ENCODE data around the gene DUSP1. TPM values are rescaled to one million over a fixed set of nuclear protein-coding genes. Genes with fewer than 3 reads are reported as not detected.
A peak's percentile ranks its signal among the peaks of the same experiment; 100 is the strongest.

DUSP1 gene
- total and polyA plus RNA-seq, 2 of the 13 experiments (the other 11 are each of a cell fraction or from before 2014, with no cell fraction given), result 27.1 to 55.5 TPM

DNA sequence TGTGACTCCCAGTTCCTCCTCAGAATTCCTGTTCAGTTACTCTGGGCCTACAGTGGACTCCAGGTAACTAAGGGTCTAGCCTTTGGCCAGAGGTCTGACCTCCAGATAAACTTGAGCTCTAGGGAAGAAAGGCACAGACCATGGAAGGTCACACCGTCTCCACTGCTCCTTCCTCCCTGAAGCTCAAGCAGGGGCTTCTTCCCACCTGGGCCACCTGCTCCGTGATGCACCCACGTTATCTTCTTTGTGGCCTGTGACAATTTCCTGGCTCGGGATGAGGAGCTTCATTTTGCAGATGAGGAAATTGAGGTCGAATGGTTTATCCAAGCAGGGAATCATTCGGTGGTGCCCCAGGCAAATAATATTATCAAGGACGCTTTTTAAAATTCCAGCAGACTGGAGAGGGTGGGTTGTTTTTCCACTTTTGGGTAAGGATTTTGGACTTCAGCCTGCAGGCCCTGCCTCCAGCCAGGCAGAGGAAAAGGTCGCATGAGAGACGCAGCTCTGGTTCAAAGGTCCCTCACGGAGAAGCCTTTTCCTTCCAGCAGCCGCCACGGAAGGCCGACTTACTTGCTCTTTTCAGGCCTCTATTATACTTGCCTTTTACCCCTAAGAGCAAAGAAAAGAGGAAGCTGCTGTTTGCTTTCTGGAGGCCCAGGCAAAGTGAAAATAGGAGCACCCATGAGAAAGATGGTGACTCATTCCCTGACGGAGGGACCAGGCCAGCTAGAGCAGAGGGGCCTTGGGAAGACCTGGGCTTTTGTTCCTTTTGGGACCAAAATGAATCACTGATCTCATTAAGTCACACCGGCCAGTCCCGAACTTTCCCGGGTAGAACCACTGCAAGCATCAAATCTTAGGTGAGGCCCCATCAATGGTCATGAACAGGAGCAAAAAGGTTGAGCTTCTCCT lies 22.8 kb upstream of the DUSP1 start (continued):
- TF ChIP-seq, protein P1, sequence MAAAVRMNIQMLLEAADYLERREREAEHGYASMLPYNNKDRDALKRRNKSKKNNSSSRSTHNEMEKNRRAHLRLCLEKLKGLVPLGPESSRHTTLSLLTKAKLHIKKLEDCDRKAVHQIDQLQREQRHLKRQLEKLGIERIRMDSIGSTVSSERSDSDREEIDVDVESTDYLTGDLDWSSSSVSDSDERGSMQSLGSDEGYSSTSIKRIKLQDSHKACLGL (CRISPR knock-in tag; IDR thresholded peaks at IDR 0.05), result no peak
- TF ChIP-seq NR2F1 (CRISPR knock-in tag; IDR thresholded peaks at IDR 0.05) (0 out of 4 replicates have a peak, but pooled peaks of 1 of the 2 experiments have one; percentile 16), ZNF430 (CRISPR knock-in tag; IDR thresholded peaks at IDR 0.05) (no peak), LCORL (IDR thresholded peaks at IDR 0.05) (no peak), LCORL (CRISPR knock-in tag; IDR thresholded peaks at IDR 0.05) (peak; percentile 74), ZNF644 (CRISPR knock-in tag; IDR thresholded peaks at IDR 0.05; ENCODE audit: low read depth) (peak; percentile 21; the same call in 1 of the 2 replicates), TAF15 (IDR thresholded peaks at IDR 0.05; ENCODE audit: low read depth, low read length, poor library complexity, severe bottlenecking) (no peak), ZBTB20 (CRISPR knock-in tag; IDR thresholded peaks at IDR 0.05; ENCODE audit: borderline replicate concordance, low read depth) (no peak), ZNF777 (CRISPR knock-in tag; IDR thresholded peaks at IDR 0.05) (no peak), GATAD1 (CRISPR knock-in tag; IDR thresholded peaks at IDR 0.05) (no peak), SALL2 (CRISPR knock-in tag; IDR thresholded peaks at IDR 0.05) (no peak), ZNF546 (CRISPR knock-in tag; conservative IDR thresholded peaks at IDR 0.05) (no peak), ZNF263 (CRISPR knock-in tag; IDR thresholded peaks at IDR 0.05) (peak; percentile 48; the same call in 1 of the 2 replicates), TCF12 (IDR thresholded peaks at IDR 0.05) (no peak), TCF12 (CRISPR knock-in tag; IDR thresholded peaks at IDR 0.05) (no peak)
- TF ChIP-seq, protein P2, sequence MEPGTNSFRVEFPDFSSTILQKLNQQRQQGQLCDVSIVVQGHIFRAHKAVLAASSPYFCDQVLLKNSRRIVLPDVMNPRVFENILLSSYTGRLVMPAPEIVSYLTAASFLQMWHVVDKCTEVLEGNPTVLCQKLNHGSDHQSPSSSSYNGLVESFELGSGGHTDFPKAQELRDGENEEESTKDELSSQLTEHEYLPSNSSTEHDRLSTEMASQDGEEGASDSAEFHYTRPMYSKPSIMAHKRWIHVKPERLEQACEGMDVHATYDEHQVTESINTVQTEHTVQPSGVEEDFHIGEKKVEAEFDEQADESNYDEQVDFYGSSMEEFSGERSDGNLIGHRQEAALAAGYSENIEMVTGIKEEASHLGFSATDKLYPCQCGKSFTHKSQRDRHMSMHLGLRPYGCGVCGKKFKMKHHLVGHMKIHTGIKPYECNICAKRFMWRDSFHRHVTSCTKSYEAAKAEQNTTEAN (CRISPR knock-in tag; conservative IDR thresholded peaks at IDR 0.05), result no peak
- TF ChIP-seq, protein P3, sequence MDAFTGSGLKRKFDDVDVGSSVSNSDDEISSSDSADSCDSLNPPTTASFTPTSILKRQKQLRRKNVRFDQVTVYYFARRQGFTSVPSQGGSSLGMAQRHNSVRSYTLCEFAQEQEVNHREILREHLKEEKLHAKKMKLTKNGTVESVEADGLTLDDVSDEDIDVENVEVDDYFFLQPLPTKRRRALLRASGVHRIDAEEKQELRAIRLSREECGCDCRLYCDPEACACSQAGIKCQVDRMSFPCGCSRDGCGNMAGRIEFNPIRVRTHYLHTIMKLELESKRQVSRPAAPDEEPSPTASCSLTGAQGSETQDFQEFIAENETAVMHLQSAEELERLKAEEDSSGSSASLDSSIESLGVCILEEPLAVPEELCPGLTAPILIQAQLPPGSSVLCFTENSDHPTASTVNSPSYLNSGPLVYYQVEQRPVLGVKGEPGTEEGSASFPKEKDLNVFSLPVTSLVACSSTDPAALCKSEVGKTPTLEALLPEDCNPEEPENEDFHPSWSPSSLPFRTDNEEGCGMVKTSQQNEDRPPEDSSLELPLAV (CRISPR knock-in tag; conservative IDR thresholded peaks at IDR 0.05; ENCODE audit: low read depth), result no peak
- TF ChIP-seq, protein P4, sequence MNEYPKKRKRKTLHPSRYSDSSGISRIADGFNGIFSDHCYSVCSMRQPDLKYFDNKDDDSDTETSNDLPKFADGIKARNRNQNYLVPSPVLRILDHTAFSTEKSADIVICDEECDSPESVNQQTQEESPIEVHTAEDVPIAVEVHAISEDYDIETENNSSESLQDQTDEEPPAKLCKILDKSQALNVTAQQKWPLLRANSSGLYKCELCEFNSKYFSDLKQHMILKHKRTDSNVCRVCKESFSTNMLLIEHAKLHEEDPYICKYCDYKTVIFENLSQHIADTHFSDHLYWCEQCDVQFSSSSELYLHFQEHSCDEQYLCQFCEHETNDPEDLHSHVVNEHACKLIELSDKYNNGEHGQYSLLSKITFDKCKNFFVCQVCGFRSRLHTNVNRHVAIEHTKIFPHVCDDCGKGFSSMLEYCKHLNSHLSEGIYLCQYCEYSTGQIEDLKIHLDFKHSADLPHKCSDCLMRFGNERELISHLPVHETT (CRISPR knock-in tag; conservative IDR thresholded peaks at IDR 0.05), result no peak
